ENCODE data around the gene WFDC9. TPM values are rescaled to one million over a fixed set of nuclear protein-coding genes. Genes with fewer than 3 reads are reported as not detected.
"Not testable (repeated sequence)": the region's sequence is repeated elsewhere in the genome, so short reads cannot be mapped to it uniquely, and the experiment has no call there.

WFDC9 gene
- total RNA-seq, 1 experiment from 2014 or later: not detected

- peaks cover 7% of the 10 kb centered on the region; the same call in 1 of the 2 replicates for H3K27me3 ChIP-seq (ENCODE audit: insufficient read depth, low read depth)
- intact Hi-C loops (cut with micrococcal nuclease; ENCODE audit: unreplicated experiment): loop anchor here (1.0 to 10.0 kb wide), 4 partner anchors 135 to 402 kb away; no protein-coding TSS in a partner anchor
- CTCF ChIA-PET: no interaction called here
Observed at GRCh38 chr20:45592574-45593189, 38.4 kb downstream of the WFDC9 start.

DNA sequence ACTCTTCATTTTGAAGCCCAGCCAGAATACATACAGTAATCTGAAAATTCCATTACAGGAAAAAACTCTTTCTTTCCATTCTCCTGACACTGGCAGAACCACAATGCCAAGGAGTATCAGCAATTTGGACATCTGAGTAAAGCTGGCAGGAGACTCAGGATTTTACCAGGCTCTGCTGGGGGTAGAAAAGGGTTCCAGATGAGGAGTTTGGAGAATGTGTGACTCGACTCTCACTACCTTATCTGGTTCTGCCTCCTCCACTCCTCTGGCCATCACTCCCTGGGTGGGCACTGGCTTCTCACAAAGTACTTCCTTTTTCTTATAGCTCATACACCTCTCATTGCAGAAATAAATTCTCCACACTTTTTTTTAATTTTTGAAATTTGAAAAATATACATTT, 41.4 kb downstream of the WFDC9 start:
- no peaks in the 10 kb centered on the region for H4K20me1 ChIP-seq (ENCODE audit: insufficient read depth)
- no peaks in the 10 kb centered on the region for H3K9me3 ChIP-seq (ENCODE audit: insufficient read depth, low read depth)
- no peak overlapping the region for H2AFZ ChIP-seq
- TF ChIP-seq CTCF (conservative IDR thresholded peaks at IDR 0.05): no peak
- TF ChIP-seq EZH2 (IDR thresholded peaks at IDR 0.05; ENCODE audit: low read depth): no peak
- CTCF ChIA-PET: interaction anchor here (0.6 kb wide), 1 partner anchor 169 kb away, joined by 3 read pairs; no protein-coding TSS in a partner anchor
- no peak for DNase-seq
- intact Hi-C loops (cut with micrococcal nuclease; ENCODE audit: unreplicated experiment): loop anchor here (5.0 to 10.0 kb wide), 3 partner anchors 132 to 405 kb away; no protein-coding TSS in a partner anchor
- no peaks in the 10 kb centered on the region for H3K79me2 ChIP-seq (ENCODE audit: low read depth)
- no peaks in the 10 kb centered on the region for H3F3A ChIP-seq (ENCODE audit: insufficient read depth, low read depth)
- no peaks in the 10 kb centered on the region for H3K4me1 ChIP-seq (replicated peaks; ENCODE audit: insufficient read depth)
- no peak overlapping the region for H3K27ac ChIP-seq
- H3K36me3 ChIP-seq (ENCODE audit: low read depth): no peaks in the 10 kb centered on the region
- no peaks in the 10 kb centered on the region for H3K9me2 ChIP-seq (ENCODE audit: insufficient read depth)
- no peak overlapping the region for H3K4me3 ChIP-seq
- no peaks in the 10 kb centered on the region for H3K27me3 ChIP-seq (ENCODE audit: insufficient read depth, low read depth)
- POLR2A ChIA-PET (ENCODE audit: unreplicated experiment): no interaction called here
- H3K4me2 ChIP-seq: no peak overlapping the region
- no TSS peak for BruUV-seq (replicated peaks)

More at GRCh38 chr20:45592574-45593189, 38.4 kb downstream of the WFDC9 start:
- no TSS peak for BruUV-seq (replicated peaks)
- Histone ChIP-seq H3F3A (ENCODE audit: insufficient read depth, low read depth) (no peaks in the 10 kb centered on the region), H3K79me2 (ENCODE audit: low read depth) (no peaks in the 10 kb centered on the region), H3K4me3 (no peak overlapping the region), H2AFZ (no peak overlapping the region), H3K4me1 (replicated peaks; ENCODE audit: insufficient read depth) (no peaks in the 10 kb centered on the region), H4K20me1 (ENCODE audit: insufficient read depth) (no peaks in the 10 kb centered on the region), H3K36me3 (ENCODE audit: low read depth) (no peaks in the 10 kb centered on the region), H3K27ac (no peak overlapping the region), H3K9me3 (ENCODE audit: insufficient read depth, low read depth) (no peaks in the 10 kb centered on the region), H3K9me2 (ENCODE audit: insufficient read depth) (no peaks in the 10 kb centered on the region), H3K4me2 (no peak overlapping the region)
- POLR2A ChIA-PET (ENCODE audit: unreplicated experiment): interaction anchor here (0.8 kb wide), 1 partner anchor 141 kb away, joined by 18 read pairs; no protein-coding TSS in a partner anchor
- TF ChIP-seq EZH2 (IDR thresholded peaks at IDR 0.05; ENCODE audit: low read depth): no peak
- peak; percentile 86 for TF ChIP-seq CTCF (conservative IDR thresholded peaks at IDR 0.05)
- peak; percentile 28 to 70 for DNase-seq

DNA sequence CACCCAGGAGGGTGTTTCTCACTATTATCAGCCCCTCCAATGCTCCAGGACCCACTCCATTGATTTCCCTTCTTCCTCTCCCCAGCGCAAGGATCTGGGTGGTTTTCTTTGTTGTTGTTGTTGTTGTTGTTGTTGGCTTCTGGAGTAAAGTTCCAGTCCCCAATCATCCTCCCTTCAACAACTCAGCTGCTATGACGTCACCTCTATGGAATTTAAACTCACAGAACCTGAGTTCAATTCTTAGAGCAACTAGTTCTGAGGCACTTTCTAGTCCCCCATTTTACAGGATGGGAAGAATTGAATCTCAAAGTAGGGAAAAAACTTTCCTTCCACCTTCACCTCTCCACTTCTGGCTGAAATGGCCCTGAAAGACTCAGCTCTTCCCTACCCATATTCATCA, 42.3 kb downstream of the WFDC9 start:
- DNase-seq: no peak
- ChIA-PET CTCF (no interaction called here), POLR2A (ENCODE audit: unreplicated experiment) (no interaction called here)
- H3K4me1 ChIP-seq (replicated peaks; ENCODE audit: insufficient read depth): no peaks in the 10 kb centered on the region
- H4K20me1 ChIP-seq (ENCODE audit: insufficient read depth): no peaks in the 10 kb centered on the region
- H3K27me3 ChIP-seq (ENCODE audit: insufficient read depth, low read depth): no peaks in the 10 kb centered on the region
- TF ChIP-seq EZH2 (IDR thresholded peaks at IDR 0.05; ENCODE audit: low read depth) (no peak), CTCF (conservative IDR thresholded peaks at IDR 0.05) (no peak)
- H3K4me3 ChIP-seq: no peak overlapping the region
- no peaks in the 10 kb centered on the region for H3K9me3 ChIP-seq (ENCODE audit: insufficient read depth, low read depth)
- intact Hi-C loops (cut with micrococcal nuclease; ENCODE audit: unreplicated experiment): no loop called here
- no peak overlapping the region for H3K4me2 ChIP-seq
- BruUV-seq (replicated peaks): no TSS peak
- no peak overlapping the region for H2AFZ ChIP-seq
- no peaks in the 10 kb centered on the region for H3K36me3 ChIP-seq (ENCODE audit: low read depth)
- no peak overlapping the region for H3K27ac ChIP-seq
- H3F3A ChIP-seq (ENCODE audit: insufficient read depth, low read depth): no peaks in the 10 kb centered on the region
- no peaks in the 10 kb centered on the region for H3K79me2 ChIP-seq (ENCODE audit: low read depth)
- H3K9me2 ChIP-seq (ENCODE audit: insufficient read depth): no peaks in the 10 kb centered on the region

- H3K9me2 ChIP-seq (ENCODE audit: insufficient read depth); H3K4me3 ChIP-seq; H4K20me1 ChIP-seq (ENCODE audit: insufficient read depth); DNase-seq; BruUV-seq (replicated peaks); H3K27me3 ChIP-seq (ENCODE audit: insufficient read depth, low read depth); H3K36me3 ChIP-seq (ENCODE audit: low read depth); POLR2A ChIA-PET (ENCODE audit: unreplicated experiment); H3K4me1 ChIP-seq (replicated peaks; ENCODE audit: insufficient read depth); intact Hi-C loops (cut with micrococcal nuclease; ENCODE audit: unreplicated experiment); CTCF ChIA-PET; H3K27ac ChIP-seq; H2AFZ ChIP-seq; H3K79me2 ChIP-seq (ENCODE audit: low read depth); H3F3A ChIP-seq (ENCODE audit: insufficient read depth, low read depth); H3K9me3 ChIP-seq (ENCODE audit: insufficient read depth, low read depth); H3K4me2 ChIP-seq: not testable (repeated sequence)
Observed at GRCh38 chr20:45585986-45586385, 45.1 kb downstream of the WFDC9 start.

DNA sequence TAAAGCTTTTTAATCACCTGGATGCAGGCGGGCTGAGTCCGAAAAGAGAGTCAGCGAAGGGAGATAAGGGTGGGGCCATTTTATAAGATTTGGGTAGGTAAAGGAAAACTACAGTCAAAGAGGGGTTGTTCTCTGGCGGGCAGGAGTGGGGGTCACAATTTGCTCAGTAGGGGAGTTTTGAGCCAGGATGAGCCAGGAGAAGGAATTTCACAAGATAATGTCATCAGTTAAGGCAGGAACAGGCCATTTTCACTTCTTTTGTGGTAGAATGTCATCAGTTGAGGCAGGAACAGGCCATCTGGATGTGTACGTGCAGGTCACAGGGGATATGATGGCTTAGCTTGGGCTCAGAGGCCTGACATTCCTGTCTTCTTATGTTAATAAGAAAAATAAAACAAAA, 46.8 kb downstream of the WFDC9 start:
- H3K4me3 ChIP-seq; H3K4me2 ChIP-seq; H3K9me2 ChIP-seq (ENCODE audit: insufficient read depth); H3K27me3 ChIP-seq (ENCODE audit: insufficient read depth, low read depth); H4K20me1 ChIP-seq (ENCODE audit: insufficient read depth); BruUV-seq (replicated peaks); CTCF ChIA-PET; H2AFZ ChIP-seq; H3K9me3 ChIP-seq (ENCODE audit: insufficient read depth, low read depth); H3K27ac ChIP-seq; DNase-seq; H3K79me2 ChIP-seq (ENCODE audit: low read depth); intact Hi-C loops (cut with micrococcal nuclease; ENCODE audit: unreplicated experiment); H3K4me1 ChIP-seq (replicated peaks; ENCODE audit: insufficient read depth); H3F3A ChIP-seq (ENCODE audit: insufficient read depth, low read depth); POLR2A ChIA-PET (ENCODE audit: unreplicated experiment); H3K36me3 ChIP-seq (ENCODE audit: low read depth): not testable (repeated sequence)
